ENCODE results near the gene MAGEA3.

GRCh38 chrX:152656087-152656486 is 42.5 kb upstream of the MAGEA3 start:
- no peak for TF ChIP-seq EZH2 (IDR thresholded peaks at IDR 0.05; ENCODE audit: insufficient read depth, poor library complexity, severe bottlenecking)
- TF ChIP-seq EZH2phosphoT487 (IDR thresholded peaks at IDR 0.05; ENCODE audit: insufficient read depth, low read depth): no peak

Measured in GM23248 (cell line).